D341Med (cell line): ENCODE data around the gene ALDH16A1.
"Not testable (repeated sequence)": the region's sequence is repeated elsewhere in the genome, so short reads cannot be mapped to it uniquely, and the experiment has no call there.

ENCODE experiments used
- DNase-seq: peaks from one replicate; pipeline ENCODE4 v3.0.0; 2012; ENCODE audit warnings: low spot score

The ALDH16A1 gene

GRCh38 chr19:49465371-49465770 lies 12.3 kb downstream of the ALDH16A1 start:
- no peak for DNase-seq

GRCh38 chr19:49468199-49468598 lies 15.2 kb downstream of the ALDH16A1 start:
- DNase-seq = no peak

- peak; percentile 72 for DNase-seq
Observed at GRCh38 chr19:49468746-49469447, 15.9 kb downstream of the ALDH16A1 start.

GRCh38 chr19:49469828-49470614 lies 17.0 kb downstream of the ALDH16A1 start:
- peak; percentile 55 for DNase-seq

GRCh38 chr19:49470615-49470978 lies 17.6 kb downstream of the ALDH16A1 start:
- no peak for DNase-seq

- no peak for DNase-seq
Observed at GRCh38 chr19:49472936-49473335, 19.9 kb downstream of the ALDH16A1 start.

- not testable (repeated sequence) for DNase-seq
Observed at GRCh38 chr19:49473501-49473867, 20.5 kb downstream of the ALDH16A1 start.

GRCh38 chr19:49473868-49474541 lies 21.0 kb downstream of the ALDH16A1 start, which contains the start of gene FLT3LG:
Gene FLT3LG, plus strand, starts transcription at chr19:49474215. Its CDS starts 425 bp downstream, at chr19:49474640.
- peak; percentile 94 for DNase-seq

GRCh38 chr19:49474542-49474924 lies 21.5 kb downstream of the ALDH16A1 start:
- DNase-seq = no peak

GRCh38 chr19:49475191-49475917 lies 22.3 kb downstream of the ALDH16A1 start:
- no peak for DNase-seq

GRCh38 chr19:49475995-49476880 lies 23.2 kb downstream of the ALDH16A1 start:
- DNase-seq = peak; percentile 84

GRCh38 chr19:49479975-49480628 lies 27.1 kb downstream of the ALDH16A1 start:
- DNase-seq = no peak

GRCh38 chr19:49481020-49481683 lies 28.1 kb downstream of the ALDH16A1 start:
- no peak for DNase-seq

- no peak for DNase-seq
Observed at GRCh38 chr19:49486232-49486631, 33.2 kb downstream of the ALDH16A1 start.

GRCh38 chr19:49486710-49487276 lies 33.8 kb downstream of the ALDH16A1 start:
- DNase-seq = no peak

GRCh38 chr19:49487277-49488045 lies 34.4 kb downstream of the ALDH16A1 start, which contains the start of gene RPL13A:
Gene RPL13A, plus strand, starts transcription at chr19:49487608. Its CDS starts 22 bp downstream, at chr19:49487630.
- DNase-seq = peak; percentile 98

- no peak for DNase-seq
Observed at GRCh38 chr19:49488046-49488862, 35.2 kb downstream of the ALDH16A1 start.
